Hindlimb muscle (tissue), 1 donor: ENCODE results near the gene GNG8. TPM values are rescaled to one million over a fixed set of nuclear protein-coding genes. Genes with fewer than 3 reads are reported as not detected.

ENCODE experiments used
- DNase-seq: peaks from one replicate; pipeline ENCODE4 v3.0.0-alpha.2; 2013
- polyA plus RNA-seq: library from polyadenylated mRNA; unstranded; fragments of 120-200 nt; gene quantifications from one replicate; pipeline ENCODE4 v1.2.1, GENCODE V29; 2013; ENCODE audit not compliant: insufficient read length

Gene GNG8
- polyA plus RNA-seq, 1 donor, result not detected

- DNase-seq, result no peak
Measured at GRCh38 chr19:46601318-46602224, 34.4 kb downstream of the GNG8 start, which contains the start of gene CALM3. TSS of gene CALM3 (plus strand) at chr19:46601330. CDS start at chr19:46601435, 105 bp downstream.

- peak; percentile 99 for DNase-seq
Measured at GRCh38 chr19:46600384-46601317, 35.4 kb downstream of the GNG8 start.

- no peak for DNase-seq
Measured at GRCh38 chr19:46599716-46600373, 36.2 kb downstream of the GNG8 start.

GRCh38 chr19:46598372-46598917 is 37.6 kb downstream of the GNG8 start:
- DNase-seq, result no peak

- DNase-seq, result no peak
Measured at GRCh38 chr19:46596008-46596407, 40.0 kb downstream of the GNG8 start.

GRCh38 chr19:46591870-46592269 is 44.1 kb downstream of the GNG8 start:
- DNase-seq, result no peak

- DNase-seq, result no peak
Measured at GRCh38 chr19:46591254-46591653, 44.7 kb downstream of the GNG8 start.

- DNase-seq, result no peak
Measured at GRCh38 chr19:46587861-46588260, 48.1 kb downstream of the GNG8 start.

- DNase-seq, result no peak
Measured at GRCh38 chr19:46586294-46586693, 49.7 kb downstream of the GNG8 start.

GRCh38 chr19:46585539-46585938 is 50.5 kb downstream of the GNG8 start:
- DNase-seq, result no peak

Other genes with a start within 250 kb of the GNG8 start
- 80.9 TPM for gene CCDC8, start 222.6 kb downstream of the GNG8 start, polyA plus RNA-seq
- 0.45 TPM for gene PNMA8C, start 207.3 kb downstream of the GNG8 start, polyA plus RNA-seq
- 43.2 TPM for gene PNMA8A, start 164.6 kb downstream of the GNG8 start, polyA plus RNA-seq
- gene PNMA8B, start 140.3 kb downstream of the GNG8 start, polyA plus RNA-seq, result 3.0 TPM
- gene CALM3, start 34.9 kb downstream of the GNG8 start, polyA plus RNA-seq, result 213 TPM
- gene PTGIR, start 11.1 kb downstream of the GNG8 start, polyA plus RNA-seq, result 2.3 TPM
- gene DACT3, start 25.0 kb upstream of the GNG8 start, polyA plus RNA-seq, result 13.0 TPM
- 20.7 TPM for gene PRKD2, start 80.9 kb upstream of the GNG8 start, polyA plus RNA-seq
- 20.3 TPM for gene FKRP, start 109.9 kb upstream of the GNG8 start, polyA plus RNA-seq
- 54.8 TPM for gene STRN4, start 110.2 kb upstream of the GNG8 start, polyA plus RNA-seq
- gene SLC1A5, start 152.4 kb upstream of the GNG8 start, polyA plus RNA-seq, result 22.7 TPM
- 61.2 TPM for gene AP2S1, start 214.6 kb upstream of the GNG8 start, polyA plus RNA-seq
- gene ARHGAP35, start 224.8 kb upstream of the GNG8 start, polyA plus RNA-seq, result 38.4 TPM